ENCODE results near the gene ULK2.

ULK2 gene

DNA sequence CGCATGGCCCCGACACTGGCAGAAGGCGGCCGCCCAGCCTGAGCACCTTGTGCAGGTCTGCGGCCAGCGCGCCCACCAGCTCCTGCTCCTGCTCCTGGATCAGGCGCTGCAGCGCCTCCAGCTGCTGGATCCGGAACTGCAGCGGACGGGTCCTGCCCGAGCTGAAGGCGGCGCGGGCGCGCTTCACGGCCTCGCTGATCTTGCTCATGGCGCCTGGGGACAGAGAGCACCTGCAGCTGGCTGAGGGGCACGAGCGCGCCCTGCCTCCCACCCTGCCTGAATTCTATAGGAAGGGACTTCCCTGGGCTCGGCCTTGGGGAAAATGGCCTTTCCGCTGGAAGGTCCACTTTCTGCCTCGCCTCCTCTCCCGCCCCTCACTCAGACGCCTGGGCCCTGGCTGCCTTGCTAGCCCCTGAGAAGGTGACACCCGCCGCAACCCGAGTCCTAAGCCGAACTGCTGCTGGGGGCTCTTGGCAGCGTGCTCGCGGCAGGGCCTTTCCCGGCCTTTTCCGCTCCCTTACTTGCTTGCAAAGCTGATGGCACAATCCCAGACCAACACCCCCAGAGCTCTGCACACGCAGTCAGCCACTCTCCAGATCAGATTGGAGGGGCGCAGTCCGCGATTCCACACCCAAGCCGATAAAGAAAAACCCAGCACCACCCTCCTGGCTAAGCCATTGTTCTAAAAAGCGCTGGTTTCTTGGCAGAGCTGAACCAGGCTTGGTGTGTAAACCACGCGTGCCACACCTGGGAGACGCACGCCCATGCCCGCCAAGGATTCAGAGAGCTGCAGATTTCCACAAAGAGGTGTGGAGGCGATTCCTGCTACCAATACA is 122.6 kb downstream of the ULK2 start:
- DNase-seq, result peak; percentile 95

DNA sequence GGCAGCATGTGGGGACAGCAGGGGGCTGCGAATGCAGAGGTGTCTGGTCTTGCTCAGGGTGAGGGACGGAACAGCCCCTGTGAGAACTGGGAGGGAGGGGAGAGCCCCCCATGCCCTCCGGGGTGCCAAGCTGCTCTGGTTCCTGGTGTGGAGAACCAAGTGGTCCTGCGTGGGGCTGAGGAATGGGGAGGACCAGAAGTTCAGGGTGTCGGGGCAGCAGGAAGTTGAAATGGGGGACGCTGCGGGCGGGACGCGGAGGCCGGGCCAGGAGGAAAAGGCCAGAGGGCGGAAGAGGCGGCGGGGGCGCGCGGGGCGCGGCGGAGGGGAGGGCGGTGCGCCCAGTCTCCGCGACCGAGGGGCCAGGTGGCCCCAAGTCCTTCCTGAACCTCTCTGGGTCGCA is 123.2 kb downstream of the ULK2 start:
- DNase-seq, result no peak

DNA sequence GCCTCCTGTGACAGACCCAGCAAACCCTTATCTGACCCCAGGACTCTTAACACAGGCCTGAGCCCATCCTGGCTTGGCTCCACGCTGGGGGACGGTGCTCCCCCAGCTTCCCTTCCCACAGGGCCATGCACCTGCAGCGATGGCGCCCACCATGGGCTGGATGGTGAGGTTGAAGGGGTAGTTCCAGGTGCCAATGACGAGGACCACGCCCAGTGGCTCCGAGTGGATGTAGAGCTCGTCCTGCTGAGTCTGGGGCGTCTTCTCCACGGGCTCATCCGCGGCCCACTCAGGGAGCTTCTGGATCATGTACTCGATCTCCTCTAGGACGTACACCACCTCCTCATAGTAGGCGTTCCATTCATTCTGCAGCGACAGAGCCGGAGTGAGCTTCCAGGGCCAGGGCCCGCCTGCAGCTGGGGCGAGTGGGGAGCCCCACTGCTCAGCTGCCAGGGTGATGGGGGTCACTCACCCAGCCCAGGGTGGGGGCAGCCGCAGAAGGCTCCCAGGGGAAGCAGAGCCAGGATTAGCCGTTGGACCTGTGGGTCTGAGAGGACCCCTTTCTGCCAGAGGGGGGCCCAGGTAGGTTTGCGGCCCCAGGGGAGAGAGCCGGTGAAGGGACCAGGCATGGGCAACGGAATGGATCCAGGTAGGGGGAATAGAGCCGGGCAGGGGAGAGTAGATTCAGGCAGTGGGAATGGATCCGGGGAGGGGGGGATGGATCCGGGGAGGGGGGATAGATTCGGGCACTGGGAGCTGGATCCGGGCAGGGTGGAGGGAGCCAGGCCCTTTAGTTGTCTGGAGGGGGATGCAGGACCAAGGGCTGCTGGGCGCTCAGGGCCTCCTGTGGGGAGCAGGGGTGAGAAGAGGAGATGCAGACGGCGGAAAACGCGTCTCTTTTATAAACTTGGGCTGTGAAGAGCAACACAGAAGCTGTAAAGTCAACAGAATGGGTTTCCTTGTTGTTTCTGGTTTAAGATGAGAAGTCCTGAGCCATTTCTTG is 124.3 kb downstream of the ULK2 start:
- no peak for DNase-seq

- no peak for DNase-seq
These were observed 125.2 kb downstream of the ULK2 start for GRCh38 chr17:19742495-19742894.

DNA sequence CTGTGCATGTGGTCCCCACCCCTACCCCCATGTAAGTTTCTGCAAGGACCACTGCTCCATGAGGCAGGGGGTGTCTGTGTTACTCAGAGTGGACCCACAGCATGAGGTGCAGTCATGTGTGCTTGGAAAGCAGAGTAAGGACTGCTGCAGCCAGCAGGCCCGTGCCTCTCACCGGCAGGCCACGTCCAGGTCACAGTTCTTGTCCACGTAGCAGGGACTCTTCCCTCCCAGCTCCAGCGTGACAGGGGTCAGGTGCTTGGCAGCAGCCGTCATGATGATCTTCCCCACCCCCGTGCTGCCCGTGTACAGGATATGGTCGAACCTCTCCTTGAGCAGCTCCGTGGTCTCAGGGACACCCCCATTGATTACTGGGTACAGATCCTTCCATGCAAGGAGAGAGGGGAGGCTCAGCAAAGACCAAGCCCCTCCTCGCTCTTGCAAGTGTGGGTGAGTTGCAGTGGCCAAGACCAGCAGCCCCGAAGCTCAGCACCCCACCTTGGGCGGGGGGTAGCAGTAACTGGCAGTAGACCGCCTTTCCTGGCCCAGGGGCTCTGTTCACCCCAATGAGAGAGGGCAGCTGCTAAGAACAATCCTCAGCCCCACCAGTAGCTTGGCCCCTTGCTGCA is 125.8 kb downstream of the ULK2 start:
- DNase-seq, result no peak

DNA sequence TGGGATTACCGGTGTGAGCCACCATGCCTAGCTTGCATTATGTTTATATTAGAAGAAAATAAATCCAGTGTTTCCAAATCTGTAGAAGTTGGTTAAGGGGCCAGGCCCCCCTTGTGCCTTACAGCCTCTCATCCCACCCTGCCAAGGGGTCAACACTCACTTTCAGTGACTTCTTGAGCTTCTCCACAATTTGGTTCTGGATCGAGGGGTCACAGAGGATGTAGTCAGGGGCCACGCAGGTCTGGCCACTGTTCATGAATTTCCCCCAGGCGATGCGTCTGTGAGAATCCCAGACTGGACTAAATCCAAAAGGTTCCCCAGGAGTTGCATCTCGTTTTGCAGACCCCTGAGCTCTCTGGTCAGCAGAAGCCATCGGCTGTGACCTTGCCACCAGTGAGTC is 126.8 kb downstream of the ULK2 start:
- DNase-seq, result no peak

DNA sequence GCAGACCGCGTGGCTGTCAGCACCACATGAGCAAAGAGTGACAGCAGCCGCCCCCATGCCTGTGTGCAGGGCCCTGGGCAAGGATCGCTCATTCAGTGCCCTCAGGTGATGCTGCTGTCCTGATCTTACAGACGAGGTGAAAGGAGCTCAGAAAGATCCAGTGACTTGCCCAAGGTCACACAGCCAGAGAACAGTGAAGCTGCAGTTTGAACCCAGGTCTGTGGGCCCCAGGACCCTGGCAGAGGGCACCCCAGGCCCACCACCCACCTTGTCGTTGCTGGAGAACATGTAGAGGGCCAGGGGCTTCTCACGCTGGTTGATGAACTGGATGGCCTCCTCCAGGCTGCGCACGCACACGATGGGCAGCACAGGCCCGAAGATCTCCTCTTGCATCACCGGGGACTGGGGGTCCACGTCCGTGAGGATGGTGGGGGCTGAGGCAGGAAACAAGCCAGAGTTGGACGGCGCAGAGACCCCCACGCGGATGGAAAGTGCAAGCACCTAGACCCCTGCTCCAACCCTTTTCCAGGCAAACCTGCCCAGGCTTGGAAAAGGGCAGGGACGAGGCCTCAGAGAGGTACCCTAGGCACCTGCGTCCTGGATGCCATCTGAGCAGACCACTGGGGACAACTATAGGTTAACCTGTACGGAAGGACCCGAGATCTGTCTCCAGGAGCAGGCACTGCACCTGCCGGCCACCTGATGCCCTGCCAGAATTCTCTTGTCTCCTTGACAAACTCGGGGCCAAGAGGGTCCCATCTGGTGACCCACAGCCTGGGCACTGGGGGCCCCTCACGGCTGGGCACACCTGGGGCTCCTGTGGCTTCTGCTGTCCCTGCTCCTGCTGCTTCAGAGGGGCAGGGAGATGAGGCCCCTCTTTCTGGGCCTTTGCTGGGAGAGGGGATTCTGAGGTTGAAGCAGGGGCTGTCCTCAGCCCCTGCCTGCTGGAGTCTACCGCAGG is 128.2 kb downstream of the ULK2 start:
- no peak for DNase-seq

- DNase-seq, result no peak
These were observed 129.0 kb downstream of the ULK2 start for GRCh38 chr17:19738757-19739156.

GRCh38 chr17:19738073-19738449 is 129.7 kb downstream of the ULK2 start:
- no peak for DNase-seq

DNA sequence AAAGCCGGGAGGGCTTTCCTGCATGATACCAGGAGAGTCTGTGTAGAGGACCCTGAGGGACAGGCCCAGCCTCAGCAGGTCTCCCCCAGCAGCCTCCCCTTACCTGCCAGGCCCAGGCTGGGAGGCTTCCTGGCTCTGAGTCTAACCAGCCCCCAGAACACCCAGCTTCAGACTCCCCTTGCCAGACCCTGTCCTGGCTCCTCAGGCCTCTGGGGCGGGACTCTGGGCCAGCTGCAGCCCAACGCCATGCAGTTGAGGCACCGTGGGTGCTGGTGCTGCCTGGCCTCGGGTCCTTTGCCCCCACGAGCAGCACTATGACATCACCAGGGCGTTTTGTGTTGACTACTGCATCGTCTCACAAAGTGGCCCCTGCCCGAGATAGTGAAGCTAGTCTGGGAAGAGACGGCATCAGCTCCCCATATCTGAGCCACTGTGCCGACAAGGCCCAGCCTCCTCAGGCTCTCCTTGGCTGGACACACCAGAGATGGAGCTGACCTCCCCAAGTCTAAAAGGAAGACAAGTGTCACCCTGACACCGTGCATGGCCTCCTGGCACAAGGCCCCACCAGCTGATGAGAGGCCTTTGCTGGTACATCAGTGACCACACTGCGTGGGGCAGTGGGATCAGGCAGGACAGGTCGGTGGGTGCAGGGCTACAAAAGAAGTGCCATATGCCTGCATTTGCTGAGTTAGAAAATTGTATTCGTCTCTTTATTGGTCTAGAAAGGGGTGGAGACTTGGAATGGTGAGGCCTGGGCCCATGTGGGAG is 130.2 kb downstream of the ULK2 start:
- no peak for DNase-seq

DNA sequence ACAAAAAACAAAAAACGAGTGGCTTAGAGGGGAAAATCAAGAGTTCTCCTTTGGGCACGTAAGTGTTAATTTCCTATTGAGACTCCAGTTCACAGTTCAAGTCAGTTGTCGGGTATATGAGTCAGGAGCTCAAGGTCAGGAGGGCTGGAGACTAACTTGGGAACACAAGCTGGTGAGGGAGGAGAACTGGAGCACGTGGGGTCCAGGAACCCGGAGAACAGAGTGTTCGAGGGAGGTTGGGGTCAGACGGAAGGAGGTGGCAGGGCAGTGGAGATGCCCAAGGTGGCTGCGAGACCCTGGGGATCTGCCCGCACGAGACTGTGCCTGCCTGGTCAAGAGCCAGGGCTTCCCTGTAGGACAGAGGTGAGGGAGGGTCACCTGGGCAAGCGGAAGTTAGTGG is 131.7 kb downstream of the ULK2 start:
- DNase-seq, result no peak

DNA sequence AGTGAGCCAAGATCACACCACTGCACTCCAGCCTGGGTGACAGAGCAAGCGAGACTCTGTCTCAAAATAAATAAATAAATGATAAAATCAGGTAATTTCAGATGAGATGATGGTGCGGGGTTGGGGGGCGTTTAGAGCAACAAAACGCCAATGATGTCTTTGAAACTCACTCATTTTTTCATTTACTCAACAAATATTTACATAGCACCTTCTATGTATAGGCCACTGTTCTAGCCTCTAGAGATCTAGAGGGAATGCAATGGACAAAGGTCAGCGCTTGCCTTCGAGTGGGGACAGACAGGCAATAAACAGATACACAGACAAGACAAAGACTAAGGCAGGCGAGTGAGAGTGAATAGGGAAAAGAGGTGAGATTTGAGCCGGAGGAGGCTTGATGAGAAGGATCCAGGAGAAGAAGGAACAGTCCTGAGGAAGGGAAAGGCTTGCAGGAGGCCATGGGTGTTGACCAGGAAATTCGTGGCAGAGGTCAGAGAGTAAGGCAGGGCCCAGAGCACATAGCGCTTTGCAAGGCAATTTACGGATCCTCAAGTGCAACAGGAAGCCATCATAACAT is 133.7 kb downstream of the ULK2 start:
- DNase-seq, result no peak

- DNase-seq, result no peak
These were observed 136.1 kb downstream of the ULK2 start for GRCh38 chr17:19731626-19732025.

- DNase-seq, result no peak
These were observed 136.9 kb downstream of the ULK2 start for GRCh38 chr17:19730843-19731242.

DNA sequence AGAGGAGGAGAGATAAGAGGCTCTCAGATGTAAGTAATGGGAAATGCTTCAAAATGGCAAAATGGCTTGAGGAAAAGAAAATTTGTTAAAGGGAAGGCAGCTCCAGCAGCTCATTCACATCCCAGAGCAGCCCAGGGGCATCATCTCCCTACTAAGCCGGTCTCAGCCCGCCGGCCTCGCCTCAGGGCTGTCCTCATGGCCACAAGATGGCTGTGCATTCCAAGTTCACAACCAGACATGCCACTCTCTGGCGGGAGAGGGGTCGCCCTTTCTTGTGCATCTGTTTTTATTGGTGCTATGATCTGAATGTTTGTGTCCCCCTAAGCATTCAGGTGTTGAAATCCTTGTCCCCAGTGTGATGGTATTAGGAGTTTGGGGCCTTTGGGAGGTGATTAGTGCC is 137.8 kb downstream of the ULK2 start:
- no peak for DNase-seq

DNA sequence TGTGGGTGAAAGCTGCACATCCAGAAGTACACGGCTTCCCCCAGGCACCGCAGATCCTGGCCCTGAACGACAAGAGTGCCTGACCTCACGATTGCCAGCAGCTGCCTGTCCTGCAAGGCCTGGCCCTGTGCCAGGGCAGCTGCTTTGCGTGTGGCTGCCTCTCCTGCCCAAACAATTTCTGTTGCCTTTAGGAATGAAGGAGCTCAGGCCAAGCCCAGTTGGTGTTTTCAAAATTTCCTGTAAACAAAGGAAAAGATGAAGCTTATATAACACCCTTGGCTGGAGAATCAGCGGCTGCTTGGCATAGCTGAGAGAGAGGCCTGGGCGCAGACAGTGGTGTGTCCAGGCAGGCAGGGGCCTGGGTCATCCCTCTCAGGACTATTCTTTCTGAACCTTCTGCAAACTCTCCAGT is 139.6 kb downstream of the ULK2 start:
- no peak for DNase-seq

DNA sequence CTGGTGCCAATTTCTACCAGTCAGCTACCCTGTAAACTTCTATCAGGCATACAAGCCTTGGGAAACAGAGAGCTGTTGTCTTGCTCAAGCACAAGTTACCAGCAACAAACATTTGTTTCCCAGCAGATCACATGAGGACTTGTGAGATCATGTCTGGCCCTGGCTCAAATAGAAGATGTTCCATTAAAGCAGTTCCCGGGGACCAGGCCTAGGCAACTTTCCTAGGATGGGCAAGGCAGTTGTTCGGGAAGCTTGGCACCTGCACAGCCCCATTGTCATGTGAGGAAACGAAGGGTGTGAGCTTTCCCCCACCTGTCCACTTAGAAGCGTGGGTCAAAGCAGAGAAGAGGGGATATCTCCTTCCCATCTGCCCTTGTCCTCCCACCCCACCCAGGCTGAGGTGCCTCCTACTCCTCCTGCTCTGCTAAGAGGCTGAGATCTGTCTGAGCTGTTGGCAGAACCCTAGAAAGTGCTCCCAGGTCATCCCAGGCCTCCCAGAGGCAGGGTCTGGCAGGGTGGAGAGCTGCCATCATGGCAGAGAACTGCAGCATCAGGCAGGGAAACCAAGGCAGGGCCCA is 140.1 kb downstream of the ULK2 start:
- DNase-seq, result no peak

GRCh38 chr17:19726631-19727376 is 140.9 kb downstream of the ULK2 start:
- no peak for DNase-seq

GRCh38 chr17:19725486-19725885 is 142.2 kb downstream of the ULK2 start:
- DNase-seq, result no peak
